NT2/D1 (cell line): ENCODE results near the gene TM9SF2.

Source experiments
- DNase-seq: peaks from one replicate; pipeline ENCODE4 v3.0.0-alpha.2; 2011; ENCODE audit warnings: low read depth, low spot score
- H3K27me3 ChIP-seq: 2 replicates; pipeline ENCODE4 v1.6.0; 2011; ENCODE audit warnings: mild to moderate bottlenecking; ENCODE audit not compliant: insufficient read length, insufficient read depth
- H3K36me3 ChIP-seq: 2 replicates; pipeline ENCODE4 v1.6.1; 2011; ENCODE audit warnings: mild to moderate bottlenecking, low read length, mixed read lengths; ENCODE audit not compliant: insufficient read depth, insufficient read length
- H3K4me1 ChIP-seq: 2 replicates; pipeline ENCODE4 v1.5.1; 2011; ENCODE audit not compliant: insufficient read depth, insufficient read length
- H3K4me3 ChIP-seq: 2 replicates; pipeline ENCODE4 v1.5.1; 2011; ENCODE audit warnings: low read depth; ENCODE audit not compliant: insufficient read length
- H3K9ac ChIP-seq: 2 replicates; pipeline ENCODE4 v1.6.0; 2011; ENCODE audit warnings: low read depth; ENCODE audit not compliant: insufficient read length
- H3K9me3 ChIP-seq: 2 replicates; pipeline ENCODE4 v1.5.1; 2011; ENCODE audit warnings: mild to moderate bottlenecking, low read length; ENCODE audit not compliant: insufficient read depth
- SUZ12 ChIP-seq: IDR thresholded peaks from 2 replicates; pipeline ENCODE4 v1.6.1; 2011; ENCODE audit not compliant: insufficient read length, insufficient read depth; ENCODE audit errors: extremely low read depth
- YY1 ChIP-seq: IDR thresholded peaks from 2 replicates; pipeline ENCODE4 v1.6.1; 2011; ENCODE audit not compliant: insufficient read length, insufficient read depth
- ZNF274 ChIP-seq: IDR thresholded peaks from 2 replicates; pipeline ENCODE4 v1.6.1; 2011; ENCODE audit warnings: mild to moderate bottlenecking, low read depth, low read length

TM9SF2 gene

DNA sequence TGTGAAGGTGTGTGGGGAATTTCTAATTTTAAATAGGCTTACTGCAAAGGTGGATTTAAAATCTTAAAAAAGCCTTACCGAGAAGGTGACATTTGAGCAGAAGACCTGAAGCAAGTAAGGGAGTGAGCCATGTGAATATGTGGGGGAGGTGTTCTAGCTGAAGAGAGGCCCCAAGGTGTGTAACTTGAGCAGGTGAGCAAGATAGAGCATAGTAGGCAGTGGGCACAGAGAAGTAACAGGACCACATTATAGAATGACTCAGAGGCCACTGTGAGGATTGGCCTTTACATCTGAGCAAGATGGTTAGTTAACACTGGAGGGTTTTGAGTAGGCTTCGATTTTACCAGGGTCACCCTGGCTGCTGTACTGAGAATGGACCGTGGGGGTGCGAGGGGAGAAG, 22.6 kb downstream of the TM9SF2 start:
- Histone ChIP-seq H3K36me3 (peaks cover 63% of the 10 kb centered on the region), H3K27me3 (no peaks in the 10 kb centered on the region), H3K4me1 (peaks cover 2% of the 10 kb centered on the region), H3K9ac (no peak overlapping the region), H3K9me3 (no peaks in the 10 kb centered on the region), H3K4me3 (no peak overlapping the region)
- no peak for TF ChIP-seq ZNF274
- TF ChIP-seq SUZ12: no peak
- TF ChIP-seq YY1: no peak
- no peak for DNase-seq

DNA sequence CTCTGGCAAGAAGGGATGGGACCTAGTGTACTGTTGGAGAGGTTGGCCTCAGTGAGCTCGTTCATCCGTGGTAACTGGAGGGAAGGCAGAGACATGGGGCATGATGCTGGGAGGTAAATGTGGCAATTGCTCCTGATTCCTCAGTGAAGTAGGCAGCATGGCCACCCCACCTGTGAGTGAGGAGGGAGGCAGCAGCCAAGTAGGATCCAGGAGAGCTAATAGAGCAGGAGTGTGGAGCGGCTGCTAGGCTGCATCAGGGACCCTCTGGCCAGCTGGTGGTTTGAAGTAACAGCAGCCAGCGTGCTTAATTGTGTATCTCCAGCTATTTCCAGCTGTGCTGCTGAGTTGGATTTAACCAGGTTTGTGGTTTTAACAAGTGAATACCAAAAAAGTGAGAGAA, 24.7 kb downstream of the TM9SF2 start:
- peaks cover 63% of the 10 kb centered on the region for H3K36me3 ChIP-seq
- TF ChIP-seq SUZ12: no peak
- TF ChIP-seq ZNF274: no peak

DNA sequence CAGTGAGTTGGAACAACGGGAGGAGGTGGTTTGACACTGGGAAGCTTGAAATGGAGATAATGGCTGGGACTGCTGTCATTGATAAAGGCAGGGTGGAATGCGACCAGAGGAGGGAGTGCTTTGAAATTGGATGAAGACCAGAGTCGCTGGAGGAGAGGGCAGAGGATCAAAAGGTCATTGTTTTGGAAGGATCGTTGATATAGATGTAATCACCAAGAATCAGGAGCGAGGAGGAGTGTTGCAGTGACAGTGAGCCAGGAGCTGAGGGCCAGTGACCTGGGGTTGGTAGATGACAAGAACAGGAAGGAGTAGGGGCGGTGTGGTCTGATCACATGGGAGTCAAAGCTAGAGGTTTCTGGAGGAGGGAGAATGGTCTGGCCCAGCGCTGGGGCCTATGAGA, 25.3 kb downstream of the TM9SF2 start:
- H3K4me1 ChIP-seq: peaks cover 4% of the 10 kb centered on the region
- no peak overlapping the region for H3K9ac ChIP-seq
- no peaks in the 10 kb centered on the region for H3K9me3 ChIP-seq
- H3K36me3 ChIP-seq: peaks cover 62% of the 10 kb centered on the region
- no peaks in the 10 kb centered on the region for H3K27me3 ChIP-seq
- no peak for DNase-seq
- TF ChIP-seq SUZ12 (no peak), YY1 (no peak), ZNF274 (no peak)
- no peak overlapping the region for H3K4me3 ChIP-seq

More for the DNA sequence above, 24.7 kb downstream of the TM9SF2 start:
- no peak for DNase-seq
- no peaks in the 10 kb centered on the region for H3K27me3 ChIP-seq
- no peak overlapping the region for H3K9ac ChIP-seq
- no peak overlapping the region for H3K4me3 ChIP-seq
- peaks cover 2% of the 10 kb centered on the region for H3K4me1 ChIP-seq
- H3K9me3 ChIP-seq: no peaks in the 10 kb centered on the region

DNA sequence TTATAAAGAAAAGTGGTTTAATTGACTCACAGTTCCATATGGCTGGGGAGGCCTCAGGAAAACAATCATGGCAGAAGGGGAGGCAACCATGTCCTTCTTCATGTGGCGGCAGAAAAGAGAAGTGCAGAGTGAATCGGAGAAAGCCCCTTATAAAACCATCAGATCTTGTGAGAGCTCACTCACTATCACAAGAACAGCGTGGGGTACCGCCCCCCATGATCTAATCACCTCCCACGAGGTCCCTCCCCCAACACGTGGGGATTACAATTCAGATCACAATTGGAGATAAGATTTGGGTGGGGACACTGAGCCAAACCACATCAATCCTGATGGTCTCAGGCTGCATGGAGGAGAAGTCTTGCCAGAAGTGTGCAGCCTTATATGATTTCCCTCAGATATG, 26.0 kb downstream of the TM9SF2 start:
- H3K9ac ChIP-seq: no peak overlapping the region
- no peak for DNase-seq
- no peak for TF ChIP-seq SUZ12
- TF ChIP-seq YY1: no peak
- TF ChIP-seq ZNF274: no peak

DNA sequence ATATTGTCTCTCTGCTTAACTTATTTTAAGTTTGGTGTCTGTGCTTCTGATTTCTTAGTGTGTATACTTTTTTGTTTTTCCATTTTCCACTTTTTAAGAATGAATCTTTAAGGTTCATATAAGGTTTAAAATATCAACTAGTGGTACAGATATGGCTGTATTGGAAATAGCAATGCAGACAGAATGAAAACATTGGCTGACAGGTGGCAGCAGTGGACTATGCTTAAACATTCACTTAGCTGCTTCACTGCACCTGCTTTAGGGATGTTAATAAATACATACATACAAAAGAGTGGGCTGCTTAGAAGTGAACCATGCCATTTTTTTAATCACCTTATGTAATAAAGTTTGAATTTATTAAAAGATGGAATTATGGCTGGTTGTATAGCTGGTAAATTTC, 27.3 kb downstream of the TM9SF2 start:
- no peak for DNase-seq
- Histone ChIP-seq H3K4me3 (no peak overlapping the region), H3K9ac (no peak overlapping the region), H3K9me3 (no peaks in the 10 kb centered on the region), H3K36me3 (peaks cover 44% of the 10 kb centered on the region), H3K4me1 (peaks cover 4% of the 10 kb centered on the region), H3K27me3 (no peaks in the 10 kb centered on the region)
- TF ChIP-seq YY1 (no peak), SUZ12 (no peak), ZNF274 (no peak)

More for the DNA sequence above, 26.0 kb downstream of the TM9SF2 start:
- Histone ChIP-seq H3K27me3 (no peaks in the 10 kb centered on the region), H3K36me3 (peaks cover 56% of the 10 kb centered on the region), H3K9me3 (no peaks in the 10 kb centered on the region), H3K4me3 (no peak overlapping the region), H3K4me1 (peaks cover 4% of the 10 kb centered on the region)

DNA sequence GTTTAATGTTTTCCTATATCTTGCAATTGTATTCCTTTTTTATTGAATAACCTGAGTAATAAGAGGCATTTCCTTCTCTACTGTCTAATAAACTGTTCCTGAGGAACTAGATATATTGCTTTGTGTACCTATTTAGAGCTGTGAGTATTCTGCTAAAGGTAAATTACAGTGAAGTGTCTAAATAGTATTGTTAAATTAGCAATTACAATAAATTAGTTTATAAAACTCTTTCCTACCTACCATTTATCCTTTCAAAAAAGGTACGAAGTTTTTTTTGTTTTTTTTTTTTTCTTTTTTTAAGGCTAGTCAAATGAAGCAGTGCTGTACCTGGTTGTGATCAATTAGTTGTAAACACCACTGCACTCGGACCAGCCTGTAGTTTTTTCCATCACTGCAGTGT, 34.8 kb downstream of the TM9SF2 start:
- no peak overlapping the region for H3K9ac ChIP-seq
- H3K36me3 ChIP-seq: peaks cover 24% of the 10 kb centered on the region
- no peaks in the 10 kb centered on the region for H3K27me3 ChIP-seq
- peaks cover 2% of the 10 kb centered on the region for H3K4me1 ChIP-seq
- TF ChIP-seq YY1 (no peak), ZNF274 (no peak), SUZ12 (no peak)
- H3K9me3 ChIP-seq: no peaks in the 10 kb centered on the region
- no peak overlapping the region for H3K4me3 ChIP-seq
- DNase-seq: no peak

DNA sequence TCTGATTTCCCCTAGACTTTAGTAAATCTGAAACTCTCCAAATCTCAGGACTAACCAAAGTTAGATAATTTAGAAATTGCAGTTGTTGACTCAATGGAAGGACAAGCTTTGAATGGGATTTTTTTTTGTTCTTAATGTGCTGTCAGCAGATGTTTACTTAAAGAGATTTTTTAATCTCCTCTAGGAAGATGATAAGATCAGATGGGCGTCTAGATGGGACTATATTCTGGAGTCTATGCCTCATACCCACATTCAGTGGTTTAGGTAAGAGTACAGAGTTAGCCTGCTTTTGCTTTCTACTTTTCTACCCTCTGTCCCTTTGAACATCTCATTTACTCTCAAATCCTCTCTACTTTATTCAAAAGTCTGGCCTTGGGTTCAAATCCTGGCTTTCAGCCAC, 39.3 kb downstream of the TM9SF2 start:
- no peaks in the 10 kb centered on the region for H3K4me1 ChIP-seq
- TF ChIP-seq YY1 (no peak), ZNF274 (no peak), SUZ12 (no peak)
- H3K4me3 ChIP-seq: no peak overlapping the region
- no peak for DNase-seq
- peaks cover 48% of the 10 kb centered on the region for H3K36me3 ChIP-seq
- H3K27me3 ChIP-seq: no peaks in the 10 kb centered on the region
- H3K9me3 ChIP-seq: no peaks in the 10 kb centered on the region
- no peak overlapping the region for H3K9ac ChIP-seq
